IMR-90 (cell line): ENCODE measurements around the gene SMARCA2.

ENCODE experiments used
- CEBPB ChIP-seq: IDR thresholded peaks from 2 replicates; pipeline ENCODE4 v1.6.1; 2012; ENCODE audit warnings: low read depth, low read length, improper control_type of control experiment
- CHD1 ChIP-seq: IDR thresholded peaks from 2 replicates; pipeline ENCODE4 v1.6.1; 2012; ENCODE audit warnings: low read depth, low read length, improper control_type of control experiment
- CTCF ChIP-seq: conservative IDR thresholded peaks from 2 replicates; pipeline ENCODE4 v1.5.1; 2012; ENCODE audit warnings: mild to moderate bottlenecking, low read depth, low read length, improper control_type of control experiment
- POLR2A ChIP-seq: IDR thresholded peaks from 2 replicates; pipeline ENCODE4 v1.6.1; 2012; ENCODE audit warnings: mild to moderate bottlenecking, low read depth, low read length
- RAD21 ChIP-seq: IDR thresholded peaks from 2 replicates; pipeline ENCODE4 v1.6.1; 2012; ENCODE audit warnings: low read length, improper control_type of control experiment
- USF2 ChIP-seq: fragments of 150-350 bp; IDR thresholded peaks from 2 replicates; pipeline ENCODE4 v1.6.1; 2017; ENCODE audit warnings: mild to moderate bottlenecking, antibody characterized with exemption, low read length, low read depth

- TF ChIP-seq CTCF (no peak), POLR2A (no peak), CHD1 (no peak), USF2 (no peak), RAD21 (no peak), CEBPB (no peak)
Measured at GRCh38 chr9:2235623-2236022, 220.5 kb downstream of the SMARCA2 start.
